ENCODE results near the gene IL1R2.

Gene IL1R2

DNA sequence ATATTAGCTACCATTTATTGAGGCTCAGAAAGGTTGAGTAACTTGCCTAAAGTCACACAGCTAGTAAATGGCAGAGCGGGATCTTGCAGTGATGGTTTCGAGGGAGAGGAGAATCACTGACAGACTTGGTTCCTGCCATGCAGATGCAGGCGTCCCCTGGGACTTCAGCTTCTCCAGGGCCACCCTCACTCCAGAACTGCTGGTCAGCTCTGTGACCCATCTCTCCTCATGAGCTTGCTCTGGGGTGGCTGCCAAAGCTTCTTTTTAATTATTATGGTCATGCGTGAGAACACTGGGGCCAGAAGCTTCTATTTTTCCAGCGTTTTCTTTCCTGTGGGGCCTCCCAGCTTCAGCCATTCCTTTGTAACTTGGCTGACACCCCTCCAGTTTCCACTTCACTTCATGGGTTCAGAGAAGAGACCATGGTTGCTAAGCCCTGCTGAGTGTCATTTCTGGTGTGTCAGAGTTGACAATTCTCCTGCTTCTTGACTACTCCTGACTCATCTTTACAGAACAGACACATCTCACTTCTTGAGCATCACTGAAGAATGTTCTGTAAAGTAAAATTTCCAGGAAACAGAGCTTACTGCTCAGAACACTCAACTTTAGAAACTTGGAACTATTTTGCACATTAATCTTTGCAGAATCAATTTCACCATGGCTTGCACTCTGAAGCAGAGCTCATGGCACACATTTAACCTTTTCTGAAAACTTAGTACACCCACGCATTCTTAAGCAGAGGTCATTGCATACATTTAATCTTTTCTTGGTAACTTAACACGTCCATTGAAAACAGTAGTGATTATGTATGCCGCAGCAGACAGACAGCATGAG lies 70.4 kb downstream of the IL1R2 start:
- TF ChIP-seq, protein P1, sequence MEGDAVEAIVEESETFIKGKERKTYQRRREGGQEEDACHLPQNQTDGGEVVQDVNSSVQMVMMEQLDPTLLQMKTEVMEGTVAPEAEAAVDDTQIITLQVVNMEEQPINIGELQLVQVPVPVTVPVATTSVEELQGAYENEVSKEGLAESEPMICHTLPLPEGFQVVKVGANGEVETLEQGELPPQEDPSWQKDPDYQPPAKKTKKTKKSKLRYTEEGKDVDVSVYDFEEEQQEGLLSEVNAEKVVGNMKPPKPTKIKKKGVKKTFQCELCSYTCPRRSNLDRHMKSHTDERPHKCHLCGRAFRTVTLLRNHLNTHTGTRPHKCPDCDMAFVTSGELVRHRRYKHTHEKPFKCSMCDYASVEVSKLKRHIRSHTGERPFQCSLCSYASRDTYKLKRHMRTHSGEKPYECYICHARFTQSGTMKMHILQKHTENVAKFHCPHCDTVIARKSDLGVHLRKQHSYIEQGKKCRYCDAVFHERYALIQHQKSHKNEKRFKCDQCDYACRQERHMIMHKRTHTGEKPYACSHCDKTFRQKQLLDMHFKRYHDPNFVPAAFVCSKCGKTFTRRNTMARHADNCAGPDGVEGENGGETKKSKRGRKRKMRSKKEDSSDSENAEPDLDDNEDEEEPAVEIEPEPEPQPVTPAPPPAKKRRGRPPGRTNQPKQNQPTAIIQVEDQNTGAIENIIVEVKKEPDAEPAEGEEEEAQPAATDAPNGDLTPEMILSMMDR (IDR thresholded peaks at IDR 0.05; ENCODE audit: control insufficient read depth, extremely low read depth, insufficient read depth): no peak
- DNase-seq (ENCODE audit: low read depth): no peak
- H3K4me3 ChIP-seq (ENCODE audit: low read depth, low read length): no peak overlapping the region

DNA sequence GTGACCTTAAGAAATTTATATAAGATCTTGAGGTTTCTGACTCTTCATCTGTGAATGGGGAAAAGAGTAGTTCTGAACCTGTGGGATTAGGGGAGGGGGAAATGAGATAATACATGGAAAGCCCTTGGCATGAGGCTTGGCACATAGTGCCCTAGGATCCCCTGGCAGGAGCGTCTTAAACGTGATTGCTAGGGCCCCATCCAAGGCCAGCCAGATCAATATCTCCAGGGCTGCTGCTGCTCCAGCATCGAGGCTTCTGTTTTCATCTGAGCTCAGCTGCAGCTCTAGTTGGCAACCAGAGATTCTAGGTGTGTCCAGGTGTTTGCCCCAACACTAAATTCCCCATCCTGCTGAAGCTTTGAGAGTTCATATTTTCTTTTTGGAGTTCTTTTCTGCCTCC lies 71.0 kb downstream of the IL1R2 start:
- no peak for DNase-seq (ENCODE audit: low read depth)
- TF ChIP-seq, protein P1 (IDR thresholded peaks at IDR 0.05; ENCODE audit: control insufficient read depth, extremely low read depth, insufficient read depth): no peak
- no peak overlapping the region for H3K4me3 ChIP-seq (ENCODE audit: low read depth, low read length)

DNA sequence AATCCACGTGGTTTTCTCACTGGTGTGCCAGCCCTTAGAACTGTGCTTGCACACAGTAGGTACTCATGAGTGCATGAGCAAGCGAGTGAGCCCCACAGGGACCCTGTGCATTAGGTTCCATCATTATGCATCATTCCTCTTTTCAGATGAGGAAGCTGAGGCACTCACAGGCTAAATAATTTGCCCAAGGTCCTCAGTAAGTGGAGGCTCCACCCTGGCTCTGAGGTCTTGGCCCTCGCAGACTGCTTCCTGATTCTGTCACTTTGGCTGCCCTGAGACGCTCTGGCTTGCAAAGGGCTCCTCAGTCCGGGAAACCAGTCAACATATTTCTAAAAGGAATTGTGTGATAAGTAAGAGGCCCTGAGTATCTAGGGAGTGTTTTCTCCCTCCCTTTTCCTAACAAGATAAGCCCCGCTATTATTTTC lies 71.7 kb downstream of the IL1R2 start:
- H3K4me3 ChIP-seq (ENCODE audit: low read depth, low read length): no peak overlapping the region
- TF ChIP-seq, protein P1 (IDR thresholded peaks at IDR 0.05; ENCODE audit: control insufficient read depth, extremely low read depth, insufficient read depth): no peak
- no peak for DNase-seq (ENCODE audit: low read depth)

DNA sequence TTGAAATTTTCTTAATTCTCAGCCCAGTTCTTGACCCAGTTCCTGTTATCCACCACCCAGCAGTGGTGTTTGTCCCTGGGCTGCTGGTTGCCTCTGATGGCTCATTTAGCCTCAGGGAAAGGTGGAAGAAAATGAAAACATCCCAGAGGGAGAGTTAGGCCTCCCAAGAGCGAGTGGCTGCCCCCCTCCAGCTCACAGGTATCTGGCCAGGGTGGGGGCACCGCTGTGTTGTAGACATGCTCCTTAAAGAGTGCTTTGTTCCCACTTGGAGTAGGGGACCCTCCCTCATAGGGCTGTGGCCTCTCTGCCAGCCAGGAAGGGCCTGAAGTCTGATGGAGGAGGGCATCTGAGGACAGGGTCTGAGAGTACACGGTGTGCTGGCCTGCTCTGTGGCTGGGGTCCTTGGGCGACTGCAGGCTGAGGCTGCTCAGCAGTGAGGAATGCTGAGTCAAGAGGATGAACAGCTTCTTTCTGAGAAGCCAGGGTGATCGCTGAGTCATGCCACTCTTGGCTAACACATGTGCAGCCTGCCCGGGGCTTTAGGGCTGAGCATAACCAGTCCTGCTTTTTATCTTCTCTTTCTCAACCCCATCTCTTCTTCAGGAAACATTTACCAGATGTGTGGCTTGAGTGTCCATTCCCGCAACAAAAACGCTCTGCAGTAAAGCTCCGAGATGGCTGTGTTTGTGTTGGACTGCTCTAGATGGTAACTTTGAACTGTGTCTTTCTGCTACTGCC lies 72.3 kb downstream of the IL1R2 start:
- TF ChIP-seq, protein P1 (IDR thresholded peaks at IDR 0.05; ENCODE audit: control insufficient read depth, extremely low read depth, insufficient read depth): no peak
- peak; percentile 21 for DNase-seq (ENCODE audit: low read depth)
- H3K4me3 ChIP-seq (ENCODE audit: low read depth, low read length): no peak overlapping the region

DNA sequence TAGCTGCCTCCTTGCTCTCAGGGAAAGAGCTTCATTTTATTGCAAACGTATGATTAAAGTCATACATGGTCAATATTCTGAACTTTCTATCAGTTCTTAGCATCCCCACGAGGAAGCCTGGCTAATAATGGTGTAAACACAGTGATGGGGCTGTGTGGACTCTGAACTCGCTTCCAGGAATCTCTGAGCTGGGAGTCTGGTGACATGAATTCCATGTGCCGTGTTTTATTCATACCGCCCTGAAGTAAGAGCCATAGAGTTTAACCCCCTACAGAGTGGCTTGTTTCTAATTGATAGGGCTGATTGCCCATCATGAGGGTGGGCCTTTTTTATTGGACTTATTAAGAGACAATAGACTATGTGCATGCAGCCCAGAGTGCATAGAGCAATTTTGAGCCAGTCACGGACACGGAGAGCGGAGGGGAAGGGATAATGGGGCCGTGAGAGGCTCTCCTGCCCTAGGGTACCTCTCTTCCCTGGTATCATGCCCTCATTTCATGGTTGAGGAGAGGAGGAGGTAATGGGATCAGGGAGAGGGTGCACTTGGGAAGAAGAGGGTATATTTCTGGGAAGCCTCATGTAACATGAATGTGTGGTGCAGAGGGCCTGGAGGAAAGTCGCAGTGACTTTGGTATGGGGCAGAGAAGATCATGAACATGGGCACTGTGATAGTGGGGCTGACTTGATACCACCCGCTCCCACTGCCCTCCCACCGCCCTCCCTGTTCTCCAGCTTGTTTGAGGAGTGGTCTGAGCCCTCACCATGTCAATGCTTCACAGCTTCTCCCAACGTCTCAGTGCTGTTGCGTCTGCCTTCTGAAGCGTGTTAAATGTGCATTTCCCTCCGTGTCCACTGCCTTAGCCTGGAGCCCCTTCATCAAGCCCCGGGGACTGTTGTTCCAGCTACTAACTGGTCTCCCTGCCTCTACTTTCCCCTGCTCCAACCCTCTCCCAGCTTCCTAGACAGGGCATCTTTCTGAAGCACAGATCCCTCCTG lies 73.2 kb downstream of the IL1R2 start:
- TF ChIP-seq, protein P1 (IDR thresholded peaks at IDR 0.05; ENCODE audit: control insufficient read depth, extremely low read depth, insufficient read depth): no peak
- no peak for DNase-seq (ENCODE audit: low read depth)
- H3K4me3 ChIP-seq (ENCODE audit: low read depth, low read length): no peak overlapping the region

DNA sequence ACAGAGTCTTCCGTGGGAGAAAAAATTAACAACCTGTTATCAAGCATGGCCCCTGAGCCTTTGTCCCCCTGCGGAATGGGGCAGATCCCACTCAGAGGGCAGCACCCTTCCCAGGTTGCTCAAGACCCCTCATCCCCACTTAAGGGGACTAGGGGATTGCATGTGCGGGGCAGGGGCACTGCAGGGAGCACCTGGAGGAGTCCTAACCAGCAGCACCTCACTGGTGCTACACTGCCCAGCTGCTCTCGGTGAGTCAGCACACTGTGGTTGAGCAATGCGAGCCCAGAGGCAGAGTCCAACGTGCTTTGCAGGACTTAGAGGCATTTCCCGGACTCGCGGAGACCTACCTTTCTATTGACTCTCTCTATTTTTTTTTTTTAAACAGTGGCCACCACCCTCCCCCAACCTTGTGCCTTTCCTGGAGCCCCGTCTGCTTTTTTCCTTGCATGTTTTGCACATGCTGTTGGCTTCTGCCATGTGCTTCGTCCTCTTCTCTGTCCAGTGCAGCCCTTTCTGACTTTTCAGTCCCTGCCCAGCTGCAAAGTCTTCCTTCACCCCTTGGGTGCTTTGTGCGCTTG lies 74.0 kb downstream of the IL1R2 start:
- TF ChIP-seq, protein P1 (IDR thresholded peaks at IDR 0.05; ENCODE audit: control insufficient read depth, extremely low read depth, insufficient read depth): no peak
- no peak overlapping the region for H3K4me3 ChIP-seq (ENCODE audit: low read depth, low read length)
- DNase-seq (ENCODE audit: low read depth): no peak
